Astrocyte of the cerebellum (primary cell): Measurements from ENCODE around the gene S1PR1.
A peak's percentile ranks its signal among the peaks of the same experiment; 100 is the strongest.

ENCODE experiments used
- DNase-seq: peaks from one replicate; pipeline ENCODE4 v3.0.0-alpha.2; 2011; ENCODE audit warnings: low read depth
- H3K4me3 ChIP-seq: 2 replicates; pipeline ENCODE4 v1.5.1; 2011; ENCODE audit warnings: mild to moderate bottlenecking, low read depth, low read length, moderate library complexity
- CTCF ChIP-seq: IDR thresholded peaks from 2 replicates; pipeline ENCODE4 v1.5.1; 2012; ENCODE audit warnings: low read length, low read depth, moderate library complexity, mild to moderate bottlenecking; ENCODE audit errors: missing control alignments
- in situ Hi-C: cut with HindIII; loops from 2 replicates; pipeline ENCODE4 v1.10.0; 2017; ENCODE audit warnings: low sequenced_read_pairs

The S1PR1 gene

GRCh38 chr1:101194746-101195145, 42.1 kb upstream of the S1PR1 start:
- DNase-seq, result no peak
- in situ Hi-C loops, result no loop called here
- no peak for TF ChIP-seq CTCF
- no peak overlapping the region for H3K4me3 ChIP-seq

- no peak for DNase-seq
- in situ Hi-C loops, result no loop called here
- TF ChIP-seq CTCF, result no peak
- H3K4me3 ChIP-seq, result no peak overlapping the region
Measured at GRCh38 chr1:101196668-101197067, 40.2 kb upstream of the S1PR1 start.

GRCh38 chr1:101198842-101199636, 37.8 kb upstream of the S1PR1 start:
- DNase-seq, result no peak
- TF ChIP-seq CTCF, result no peak
- in situ Hi-C loops, result no loop called here
- H3K4me3 ChIP-seq, result no peak overlapping the region

GRCh38 chr1:101199637-101199982, 37.2 kb upstream of the S1PR1 start:
- no peak for DNase-seq
- TF ChIP-seq CTCF, result no peak
- in situ Hi-C loops, result no loop called here
- no peak overlapping the region for H3K4me3 ChIP-seq

GRCh38 chr1:101200513-101200912, 36.3 kb upstream of the S1PR1 start:
- in situ Hi-C loops, result no loop called here
- H3K4me3 ChIP-seq, result no peak overlapping the region
- no peak for TF ChIP-seq CTCF
- DNase-seq, result peak; percentile 48

- TF ChIP-seq CTCF, result no peak
- in situ Hi-C loops, result no loop called here
- H3K4me3 ChIP-seq, result no peak overlapping the region
- peak; percentile 18 for DNase-seq
Measured at GRCh38 chr1:101203820-101204540, 32.8 kb upstream of the S1PR1 start.
